Neural progenitor cell (in vitro differentiated cells): ENCODE measurements around the gene UTP11. TPM values are rescaled to one million over a fixed set of nuclear protein-coding genes. Genes with fewer than 3 reads are reported as not detected.
A peak's percentile ranks its signal among the peaks of the same experiment; 100 is the strongest.

Source experiments
- DNase-seq: peaks from one replicate; pipeline ENCODE4 v3.0.0-alpha.2; 2016; ENCODE audit warnings: low spot score
- H2AFZ ChIP-seq: fragments of 200-600 bp; sonication (generic); replicated peaks from 2 replicates; pipeline ENCODE4 v1.6.1; 2016; ENCODE audit warnings: antibody characterized with exemption
- H3F3A ChIP-seq: fragments of 200-600 bp; sonication (generic); 2 replicates; pipeline ENCODE4 v1.6.1; 2016; ENCODE audit warnings: antibody characterized with exemption, low read depth
- H3K27ac ChIP-seq: fragments of 200-600 bp; sonication (generic); 2 replicates; pipeline ENCODE4 v1.5.1; 2016; ENCODE audit warnings: mild to moderate bottlenecking
- H3K27me3 ChIP-seq: fragments of 200-600 bp; sonication (generic); 2 replicates; pipeline ENCODE4 v1.6.1; 2016; ENCODE audit warnings: mild to moderate bottlenecking, moderate library complexity
- H3K36me3 ChIP-seq: fragments of 200-600 bp; sonication (generic); 2 replicates; pipeline ENCODE4 v1.5.1; 2016
- H3K4me1 ChIP-seq: fragments of 200-600 bp; sonication (generic); 2 replicates; pipeline ENCODE4 v1.6.1; 2016; ENCODE audit warnings: mixed run types
- H3K4me2 ChIP-seq: fragments of 200-600 bp; sonication (generic); 2 replicates; pipeline ENCODE4 v1.6.1; 2016
- H3K4me3 ChIP-seq: fragments of 200-600 bp; sonication (generic); 2 replicates; pipeline ENCODE4 v1.5.1; 2016
- H3K79me2 ChIP-seq: fragments of 200-600 bp; sonication (generic); 2 replicates; pipeline ENCODE4 v1.6.1; 2016; ENCODE audit warnings: low read depth
- H3K9ac ChIP-seq: fragments of 200-600 bp; sonication (generic); 2 replicates; pipeline ENCODE4 v1.6.1; 2016
- H3K9me3 ChIP-seq: fragments of 200-600 bp; sonication (generic); 2 replicates; pipeline ENCODE4 v1.5.1; 2016; ENCODE audit warnings: low read depth
- H4K20me1 ChIP-seq: fragments of 200-600 bp; sonication (generic); 2 replicates; pipeline ENCODE4 v1.6.1; 2016; ENCODE audit warnings: low read depth
- H3K27ac Mint-ChIP-seq: 3 replicates; pipeline ENCODE4 v1.8.0; 2021; ENCODE audit warnings: mixed read lengths
- H3K27me3 Mint-ChIP-seq: 2 replicates; pipeline ENCODE4 v1.8.0; 2022; ENCODE audit warnings: low read depth, mild to moderate bottlenecking, inconsistent platforms, moderate library complexity, mixed read lengths; ENCODE audit not compliant: insufficient read depth
- H3K36me3 Mint-ChIP-seq: 3 replicates; pipeline ENCODE4 v1.8.0; 2021; ENCODE audit warnings: mixed read lengths
- H3K4me1 Mint-ChIP-seq: 3 replicates; pipeline ENCODE4 v1.8.0; 2021; ENCODE audit warnings: mixed read lengths
- H3K4me3 Mint-ChIP-seq: 3 replicates; pipeline ENCODE4 v1.8.0; 2021; ENCODE audit warnings: mild to moderate bottlenecking, moderate library complexity, mixed read lengths
- H3K9me3 Mint-ChIP-seq: 3 replicates; pipeline ENCODE4 v1.8.0; 2020; ENCODE audit warnings: mixed read lengths
- EZH2 ChIP-seq: fragments of 200-600 bp; sonication (generic); IDR thresholded peaks from 2 replicates; pipeline ENCODE4 v1.6.1; 2017; ENCODE audit warnings: antibody characterized with exemption, mild to moderate bottlenecking, moderate library complexity
- EZH2phosphoT487 ChIP-seq: fragments of 200-600 bp; sonication (generic); IDR thresholded peaks from 2 replicates; pipeline ENCODE4 v1.6.1; 2017; ENCODE audit warnings: antibody characterized with exemption
- total RNA-seq: library from RNA; depleted of rRNA; stranded (reverse); fragments of >200 nt; gene quantifications from 2 replicates; pipeline ENCODE4 v1.2.3, GENCODE V29; 2015; ENCODE audit warnings: low replicate concordance
- TF ChIP-seq, protein P1 (sequence below): fragments of 200-600 bp; sonication (generic); IDR thresholded peaks from 2 replicates; pipeline ENCODE4 v1.5.1; 2017; ENCODE audit warnings: antibody characterized with exemption, mild to moderate bottlenecking

UTP11 gene
- total RNA-seq, 1 donor from 2014 or later = 86.0 TPM

DNA sequence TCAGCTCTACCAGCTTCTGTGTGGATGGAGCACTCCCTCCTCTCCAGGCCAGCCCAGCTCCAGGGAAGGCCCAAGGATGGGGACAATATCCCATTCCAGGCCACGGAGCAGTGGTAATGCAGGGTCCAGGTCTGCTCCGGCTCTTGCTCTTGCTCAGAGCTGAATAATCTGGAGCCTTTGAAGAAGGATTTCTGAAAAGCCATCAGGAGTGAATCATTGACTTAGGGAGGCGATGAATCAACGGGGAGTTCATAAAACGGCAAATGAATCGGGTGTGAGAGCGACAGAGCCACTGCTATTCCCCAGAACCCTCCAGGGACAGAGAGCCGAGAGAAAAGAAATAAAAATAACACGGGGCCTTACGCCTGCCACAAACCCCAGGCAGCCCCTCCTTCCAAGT, 26.3 kb downstream of the UTP11 start:
- no peak overlapping the region for H3K4me3 ChIP-seq
- H3K4me2 ChIP-seq = no peak overlapping the region
- peaks cover 66% of the 10 kb centered on the region for H3K79me2 ChIP-seq
- H3K27me3 ChIP-seq = no peaks in the 10 kb centered on the region
- peaks cover 2% of the 10 kb centered on the region for H3K36me3 ChIP-seq
- no peak overlapping the region for H3K4me3 Mint-ChIP-seq
- DNase-seq = no peak
- H3K9ac ChIP-seq = no peak overlapping the region
- H3F3A ChIP-seq = peaks cover 40% of the 10 kb centered on the region
- peaks cover 23% of the 10 kb centered on the region for H3K27me3 Mint-ChIP-seq
- peaks cover 41% of the 10 kb centered on the region for H3K4me1 Mint-ChIP-seq
- TF ChIP-seq, protein P1, sequence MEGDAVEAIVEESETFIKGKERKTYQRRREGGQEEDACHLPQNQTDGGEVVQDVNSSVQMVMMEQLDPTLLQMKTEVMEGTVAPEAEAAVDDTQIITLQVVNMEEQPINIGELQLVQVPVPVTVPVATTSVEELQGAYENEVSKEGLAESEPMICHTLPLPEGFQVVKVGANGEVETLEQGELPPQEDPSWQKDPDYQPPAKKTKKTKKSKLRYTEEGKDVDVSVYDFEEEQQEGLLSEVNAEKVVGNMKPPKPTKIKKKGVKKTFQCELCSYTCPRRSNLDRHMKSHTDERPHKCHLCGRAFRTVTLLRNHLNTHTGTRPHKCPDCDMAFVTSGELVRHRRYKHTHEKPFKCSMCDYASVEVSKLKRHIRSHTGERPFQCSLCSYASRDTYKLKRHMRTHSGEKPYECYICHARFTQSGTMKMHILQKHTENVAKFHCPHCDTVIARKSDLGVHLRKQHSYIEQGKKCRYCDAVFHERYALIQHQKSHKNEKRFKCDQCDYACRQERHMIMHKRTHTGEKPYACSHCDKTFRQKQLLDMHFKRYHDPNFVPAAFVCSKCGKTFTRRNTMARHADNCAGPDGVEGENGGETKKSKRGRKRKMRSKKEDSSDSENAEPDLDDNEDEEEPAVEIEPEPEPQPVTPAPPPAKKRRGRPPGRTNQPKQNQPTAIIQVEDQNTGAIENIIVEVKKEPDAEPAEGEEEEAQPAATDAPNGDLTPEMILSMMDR = no peak
- TF ChIP-seq EZH2 = no peak
- H3K4me1 ChIP-seq = peaks cover 36% of the 10 kb centered on the region
- no peaks in the 10 kb centered on the region for H3K9me3 ChIP-seq
- no peak overlapping the region for H2AFZ ChIP-seq
- H3K9me3 Mint-ChIP-seq = no peaks in the 10 kb centered on the region
- peaks cover 59% of the 10 kb centered on the region for H4K20me1 ChIP-seq
- no peak overlapping the region for H3K27ac Mint-ChIP-seq
- H3K27ac ChIP-seq = no peak overlapping the region
- peaks cover 11% of the 10 kb centered on the region for H3K36me3 Mint-ChIP-seq

DNA sequence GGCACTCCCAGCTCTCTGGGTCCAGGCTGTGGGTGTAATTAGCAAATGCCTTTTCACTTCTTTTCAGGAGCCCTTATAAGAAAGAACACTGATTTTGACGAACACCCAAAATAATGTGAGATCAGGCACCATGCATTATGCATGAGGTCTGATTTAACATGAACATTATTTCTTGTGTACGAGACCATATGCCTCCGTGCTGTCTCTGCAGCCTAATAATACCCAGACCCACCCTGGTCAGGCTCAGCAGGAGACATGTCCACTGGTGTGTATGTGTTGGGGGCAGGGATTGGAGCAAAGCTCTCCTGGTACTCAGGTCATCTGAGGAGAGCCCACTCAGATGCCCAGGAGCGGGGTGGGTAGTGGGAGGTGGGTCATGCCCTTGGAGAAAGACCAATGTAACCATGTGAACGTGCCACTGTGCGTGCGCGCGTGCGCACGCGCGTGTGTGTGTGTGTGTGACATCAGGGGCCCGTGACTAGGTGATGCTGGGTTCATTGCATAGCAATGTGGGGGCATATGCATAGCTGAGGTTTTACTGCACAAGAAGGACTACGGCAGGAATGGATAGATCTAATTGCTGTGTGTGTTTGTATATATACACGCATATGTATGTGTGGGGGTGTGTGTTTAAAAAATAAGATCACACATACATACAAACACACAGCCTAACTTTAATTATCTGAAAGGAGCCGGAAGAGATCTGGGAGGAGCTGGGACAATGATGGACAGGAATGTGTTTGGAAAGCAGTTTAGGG, 27.0 kb downstream of the UTP11 start:
- H4K20me1 ChIP-seq = peaks cover 64% of the 10 kb centered on the region
- H3K9me3 Mint-ChIP-seq = no peaks in the 10 kb centered on the region
- no peak overlapping the region for H3K4me3 Mint-ChIP-seq
- no peak for TF ChIP-seq EZH2
- no peak for TF ChIP-seq EZH2phosphoT487
- TF ChIP-seq, protein P1 = no peak
- H3K36me3 Mint-ChIP-seq = peaks cover 11% of the 10 kb centered on the region
- no peak overlapping the region for H2AFZ ChIP-seq
- H3K27ac Mint-ChIP-seq = peak overlapping the region; percentile 55
- no peak for DNase-seq
- peaks cover 73% of the 10 kb centered on the region for H3K79me2 ChIP-seq
- H3K9ac ChIP-seq = no peak overlapping the region
- no peak overlapping the region for H3K27ac ChIP-seq
- H3K4me1 Mint-ChIP-seq = peaks cover 38% of the 10 kb centered on the region
- peaks cover 2% of the 10 kb centered on the region for H3K36me3 ChIP-seq
- H3F3A ChIP-seq = peaks cover 47% of the 10 kb centered on the region
- no peaks in the 10 kb centered on the region for H3K27me3 ChIP-seq
- no peak overlapping the region for H3K4me2 ChIP-seq
- peaks cover 28% of the 10 kb centered on the region for H3K27me3 Mint-ChIP-seq
- no peaks in the 10 kb centered on the region for H3K9me3 ChIP-seq
- no peak overlapping the region for H3K4me3 ChIP-seq
- peaks cover 36% of the 10 kb centered on the region for H3K4me1 ChIP-seq

DNA sequence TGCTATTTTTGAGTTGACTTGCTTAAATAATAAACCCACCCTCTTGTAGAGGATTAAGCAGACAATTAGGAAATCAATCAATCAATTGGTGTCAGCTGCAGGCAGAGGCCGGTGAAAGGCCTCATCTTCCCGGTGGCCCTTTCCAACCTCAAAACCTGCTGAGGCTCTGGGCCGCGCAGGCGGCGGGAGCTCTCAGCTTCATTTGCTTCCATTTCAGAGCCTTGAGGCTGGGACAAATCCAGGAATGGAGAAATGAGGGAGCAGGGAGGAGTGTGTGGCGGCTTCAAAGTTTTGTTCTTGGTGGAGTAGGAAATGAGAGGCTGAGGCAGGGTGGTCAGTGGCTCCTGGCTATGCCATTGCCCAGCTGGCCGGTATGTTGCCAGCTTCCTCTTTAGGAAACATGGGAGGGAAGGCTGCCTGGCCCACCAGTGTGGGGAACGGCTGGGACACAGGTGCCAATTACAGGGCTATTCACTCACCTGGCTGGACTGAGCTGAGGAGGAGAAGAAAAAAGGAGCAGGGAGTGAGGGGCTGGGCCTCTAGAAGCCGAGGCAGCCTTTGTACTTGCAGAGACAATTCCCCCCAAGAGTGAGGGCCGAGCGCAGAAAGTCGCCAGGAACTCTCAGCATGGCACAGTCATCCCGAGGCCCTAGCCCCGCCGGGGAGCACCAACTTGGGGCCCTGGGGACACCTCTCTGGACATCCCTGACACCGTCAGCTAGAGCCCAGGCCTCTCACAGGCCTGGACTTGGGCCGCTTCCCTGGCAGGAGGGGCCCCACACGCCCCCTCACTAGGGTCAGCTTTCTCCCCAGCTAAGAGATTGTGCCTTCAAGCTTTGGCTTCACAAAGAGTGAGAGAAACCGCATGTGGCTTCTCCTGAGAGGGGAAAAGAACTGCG, 29.7 kb downstream of the UTP11 start:
- Histone ChIP-seq H3K9ac (no peak overlapping the region), H3K36me3 (peaks cover 2% of the 10 kb centered on the region), H2AFZ (no peak overlapping the region), H3K4me3 (peak overlapping the region; percentile 92), H3K4me2 (peak overlapping the region; percentile 99), H3K27me3 (no peaks in the 10 kb centered on the region), H3F3A (peaks cover 50% of the 10 kb centered on the region), H3K27ac (peak overlapping the region; percentile 94), H3K4me1 (peaks cover 31% of the 10 kb centered on the region), H3K79me2 (peaks cover 95% of the 10 kb centered on the region), H3K9me3 (no peaks in the 10 kb centered on the region), H4K20me1 (peaks cover 80% of the 10 kb centered on the region)
- Mint-ChIP-seq H3K4me1 (peaks cover 37% of the 10 kb centered on the region), H3K36me3 (peaks cover 11% of the 10 kb centered on the region), H3K27ac (peak overlapping the region; percentile 9), H3K9me3 (no peaks in the 10 kb centered on the region), H3K4me3 (peak overlapping the region; percentile 93), H3K27me3 (peaks cover 32% of the 10 kb centered on the region)
- peak; percentile 88 for DNase-seq
- no peak for TF ChIP-seq EZH2
- TF ChIP-seq, protein P1 = no peak
- no peak for TF ChIP-seq EZH2phosphoT487
